KOPT-K1 (cell line): ENCODE results near the gene AGAP6.
"Not testable (repeated sequence)": the region's sequence is repeated elsewhere in the genome, so short reads cannot be mapped to it uniquely, and the experiment has no call there.

Experiments used
- H3K27ac ChIP-seq: fragments of 200-600 bp; sonication (generic); 2 replicates; pipeline ENCODE4 v1.5.1; 2016; ENCODE audit warnings: antibody characterized with exemption, mild to moderate bottlenecking, low read depth, low read length; ENCODE audit not compliant: poor library complexity, severe bottlenecking
- H3K36me3 ChIP-seq: fragments of 200-600 bp; sonication (generic); 2 replicates; pipeline ENCODE4 v1.5.1; 2017; ENCODE audit warnings: antibody characterized with exemption, mild to moderate bottlenecking, low read length, moderate library complexity; ENCODE audit not compliant: insufficient read depth
- H3K9me3 ChIP-seq: fragments of 200-600 bp; sonication (generic); 2 replicates; pipeline ENCODE4 v1.5.1; 2017; ENCODE audit warnings: antibody characterized with exemption, low read length, mild to moderate bottlenecking; ENCODE audit not compliant: insufficient read depth, poor library complexity, severe bottlenecking

Gene AGAP6

DNA sequence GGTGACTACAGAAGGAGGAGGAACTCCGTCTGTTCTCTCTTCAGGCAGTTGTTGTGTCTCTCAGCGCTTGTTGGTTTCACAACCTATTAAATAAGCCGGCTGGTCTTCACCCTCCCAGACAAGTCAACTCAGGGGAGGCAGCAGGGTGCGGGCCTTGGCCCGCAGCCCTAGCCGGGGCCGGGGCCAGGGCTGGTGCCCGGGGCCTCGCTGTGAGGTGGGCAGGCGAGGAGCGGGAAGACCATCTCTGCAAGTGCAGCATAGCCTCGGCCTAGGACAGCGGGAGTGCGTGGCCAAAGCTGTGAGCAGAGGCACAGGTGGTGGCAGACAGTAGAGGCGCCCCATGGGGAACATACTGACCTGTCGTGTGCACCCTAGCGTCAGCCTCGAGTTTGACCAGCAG is at the start of gene AGAP6:
Gene AGAP6 (plus strand): TSS at position 31 of the 400 bp plus-strand sequence. CDS start 310 bp downstream, at position 341.
- H3K27ac ChIP-seq, H3K36me3 ChIP-seq, H3K9me3 ChIP-seq: not testable (repeated sequence)

DNA sequence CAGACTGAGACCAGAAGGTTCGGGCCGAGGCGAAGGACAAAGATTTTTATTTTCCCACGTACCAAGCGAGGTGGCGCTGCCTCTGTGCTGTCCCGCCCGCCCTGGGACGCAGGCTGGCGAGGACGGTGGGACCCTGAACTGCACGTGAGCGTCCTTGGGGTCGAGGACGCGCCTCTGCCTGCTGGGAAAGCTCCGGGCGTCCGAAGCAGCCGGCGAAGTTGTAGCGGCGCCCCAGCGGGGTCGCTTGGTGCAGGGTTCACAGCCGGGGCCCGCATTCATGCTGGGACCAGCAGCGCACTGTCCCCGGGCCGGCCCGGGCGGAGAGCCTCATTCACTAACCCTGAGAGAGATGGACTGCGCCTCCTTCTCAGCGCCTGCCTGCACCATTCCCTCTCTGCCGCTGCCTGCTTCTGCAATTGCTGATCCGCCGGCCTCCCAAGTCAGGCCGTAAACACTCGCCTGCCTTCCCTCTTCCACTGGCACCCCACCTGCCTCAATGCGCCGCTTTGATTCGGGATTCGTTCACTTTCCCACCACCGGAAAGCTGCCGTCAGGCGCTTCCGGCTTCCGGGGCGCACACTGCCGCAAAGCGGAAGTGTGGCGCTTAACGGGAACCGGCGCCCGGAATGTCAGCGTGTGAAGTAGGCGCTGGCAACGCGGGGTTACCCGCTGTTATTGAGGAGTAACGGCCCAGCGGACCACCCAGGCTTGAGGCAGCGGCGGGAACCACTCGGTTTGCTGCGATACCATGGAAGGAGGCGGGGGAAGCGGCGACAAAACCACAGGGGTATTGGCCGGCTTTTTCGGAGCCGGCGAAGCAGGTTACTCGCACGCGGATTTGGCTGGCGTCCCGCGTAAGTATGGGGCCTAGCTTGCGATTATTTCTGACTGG is 46.5 kb upstream of the AGAP6 start, which contains the start of the genes PARG and TIMM23B:
Gene PARG (minus strand): TSS at position 581 of the 892 bp plus-strand sequence. CDS start 302 bp downstream, at position 279.
Gene TIMM23B (plus strand): TSS at position 607 of the 892 bp plus-strand sequence. CDS start 142 bp downstream, at position 749.
- H3K9me3 ChIP-seq: not testable (repeated sequence)
- H3K27ac ChIP-seq: peak within 1 kb of the TSS; percentile 77
- H3K36me3 ChIP-seq: peaks cover 16% of the 10 kb centered on the region

DNA sequence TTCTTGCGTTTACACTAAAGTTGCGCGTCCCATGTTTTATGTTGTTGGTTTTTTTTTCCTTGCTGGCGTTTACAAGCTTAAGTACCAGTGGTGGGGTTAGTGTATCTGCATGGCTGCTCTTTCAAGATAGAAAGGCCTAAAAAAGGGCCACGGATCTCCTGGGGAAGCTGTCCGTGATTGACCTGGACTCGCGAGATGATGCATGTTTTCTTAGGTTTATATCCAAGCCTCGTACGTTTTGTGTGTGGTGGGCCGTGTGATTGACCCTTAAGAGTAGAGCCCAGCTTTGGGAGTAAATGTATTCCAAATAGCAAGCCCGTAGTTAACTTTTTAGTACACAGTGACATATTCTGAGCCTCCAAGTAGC is 45.9 kb upstream of the AGAP6 start:
- not testable (repeated sequence) for H3K9me3 ChIP-seq
- peaks cover 20% of the 10 kb centered on the region for H3K36me3 ChIP-seq
- H3K27ac ChIP-seq: peak overlapping the region; percentile 77

DNA sequence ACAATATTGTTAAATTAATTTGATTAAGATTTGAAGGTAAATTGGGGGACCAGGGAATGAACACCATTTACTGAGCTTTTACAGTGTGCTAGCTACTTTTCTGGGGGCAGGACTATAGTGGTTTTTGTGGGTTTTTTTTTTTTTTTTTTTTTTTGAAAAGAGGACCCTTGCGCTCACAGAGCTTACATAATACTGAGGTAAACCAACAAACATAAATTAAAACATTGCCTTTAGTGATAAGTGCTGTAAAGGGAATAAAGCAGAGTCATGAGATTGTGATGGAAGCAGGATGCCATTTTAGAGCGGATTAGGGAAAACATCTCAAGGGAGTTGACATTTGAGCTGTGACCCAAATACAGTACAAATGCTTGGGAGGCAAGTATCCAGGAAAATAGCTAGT is 44.6 kb upstream of the AGAP6 start:
- H3K9me3 ChIP-seq, H3K27ac ChIP-seq: not testable (repeated sequence)
- H3K36me3 ChIP-seq: peaks cover 25% of the 10 kb centered on the region

DNA sequence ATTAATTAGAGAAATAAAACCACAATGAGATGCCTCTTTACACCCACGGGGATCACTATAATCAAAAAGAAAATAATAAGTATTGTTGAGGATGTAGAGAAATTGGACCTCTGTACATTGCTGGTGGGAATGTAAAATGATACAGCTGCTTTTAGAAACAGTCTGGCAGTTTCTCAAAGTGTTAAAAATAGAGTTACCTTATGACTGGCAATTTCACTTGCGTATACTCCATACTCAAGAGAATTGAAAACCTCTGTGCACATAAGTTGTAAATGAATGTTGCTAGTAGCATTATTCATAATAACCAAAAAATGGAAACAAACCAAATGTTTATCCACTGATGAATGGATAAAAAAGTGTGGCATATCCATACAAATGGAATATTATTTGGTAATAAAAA is 40.1 kb upstream of the AGAP6 start:
- not testable (repeated sequence) for H3K9me3 ChIP-seq, H3K27ac ChIP-seq
- peaks cover 40% of the 10 kb centered on the region for H3K36me3 ChIP-seq

DNA sequence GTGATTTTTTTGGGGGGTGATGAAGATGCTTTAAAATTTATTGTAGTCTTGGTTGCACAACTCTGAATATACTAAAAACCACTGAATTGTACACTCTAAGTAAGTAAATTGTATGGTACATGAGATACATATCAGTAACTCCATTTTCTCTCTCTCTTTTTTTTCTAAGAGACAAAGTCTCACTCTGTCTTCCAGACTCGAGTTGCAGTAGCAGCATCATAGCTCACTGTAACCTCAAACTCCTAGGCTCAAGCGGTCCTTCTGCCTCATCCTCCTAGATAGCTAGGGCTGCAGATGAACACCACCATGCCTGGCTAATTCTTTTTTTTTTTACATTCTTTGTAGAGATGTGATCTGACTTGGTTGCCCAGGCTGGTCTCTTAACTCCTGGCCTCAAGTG is 39.5 kb upstream of the AGAP6 start:
- not testable (repeated sequence) for H3K9me3 ChIP-seq, H3K27ac ChIP-seq
- peaks cover 44% of the 10 kb centered on the region for H3K36me3 ChIP-seq

DNA sequence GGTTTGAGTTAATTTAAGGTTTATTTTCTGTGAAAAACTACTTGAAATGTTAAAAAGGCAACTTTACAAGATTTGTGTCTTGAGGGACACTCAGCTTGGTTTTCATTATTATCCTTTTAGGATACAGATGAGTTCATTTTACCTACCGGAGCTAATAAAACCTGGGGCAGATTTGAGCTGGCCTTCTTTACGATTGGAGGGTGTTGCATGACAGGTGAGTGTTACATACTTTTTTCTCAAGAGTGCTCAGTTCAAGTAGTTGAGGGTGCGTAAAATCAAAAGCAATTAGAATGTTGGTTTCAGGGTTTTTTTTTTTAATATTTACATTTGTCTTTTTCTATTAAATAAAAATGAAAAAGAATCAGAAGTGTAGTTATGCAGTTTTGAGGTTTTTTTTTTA is 36.2 kb upstream of the AGAP6 start:
- peaks cover 46% of the 10 kb centered on the region for H3K36me3 ChIP-seq
- not testable (repeated sequence) for H3K9me3 ChIP-seq, H3K27ac ChIP-seq

DNA sequence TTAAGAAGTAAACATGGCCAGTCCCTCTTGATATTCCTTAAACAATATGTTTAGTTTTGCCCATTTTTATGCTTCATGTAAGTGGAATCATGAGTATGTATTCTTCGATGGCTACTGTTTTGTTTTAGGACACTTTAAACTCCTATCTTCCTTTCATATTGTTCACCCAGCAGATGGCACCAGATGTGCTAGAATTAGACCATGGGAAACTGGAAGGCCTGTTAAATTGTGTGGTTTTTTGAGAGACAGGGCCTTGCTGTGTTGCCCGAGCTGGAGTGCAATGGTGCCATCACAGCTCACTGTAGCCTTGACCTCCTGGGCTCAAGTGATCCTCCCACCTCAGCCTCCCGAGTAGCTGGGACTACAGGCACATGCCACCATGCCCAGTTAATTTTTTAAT is 35.1 kb upstream of the AGAP6 start:
- peaks cover 53% of the 10 kb centered on the region for H3K36me3 ChIP-seq
- H3K27ac ChIP-seq, H3K9me3 ChIP-seq: not testable (repeated sequence)

DNA sequence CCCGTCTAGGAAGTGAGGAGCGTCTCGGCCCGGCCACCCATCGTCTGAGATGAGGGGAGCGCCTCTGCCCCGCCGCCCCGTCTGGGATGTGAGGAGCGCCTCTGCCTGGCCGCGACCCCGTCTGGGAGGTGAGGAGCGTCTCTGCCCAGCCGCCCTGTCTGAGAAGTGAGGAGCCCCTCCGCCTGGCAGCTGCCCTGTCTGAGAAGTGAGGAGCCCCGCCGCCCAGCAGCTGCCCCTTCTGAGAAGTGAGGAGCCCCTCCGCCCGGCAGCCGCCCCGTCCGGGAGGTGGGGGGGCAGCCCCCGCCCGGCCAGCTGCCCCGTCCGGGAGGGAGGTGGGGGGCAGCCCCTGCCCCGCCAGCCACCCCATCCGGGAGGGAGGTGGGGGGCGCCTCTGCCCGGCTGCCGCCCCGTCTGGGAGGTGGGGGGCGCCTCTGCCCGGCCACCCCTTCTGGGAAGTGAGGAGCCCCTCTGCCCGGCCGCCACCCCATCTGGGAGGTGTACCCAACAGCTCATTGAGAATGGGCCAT is 17.8 kb upstream of the AGAP6 start:
- not testable (repeated sequence) for H3K27ac ChIP-seq, H3K9me3 ChIP-seq, H3K36me3 ChIP-seq

DNA sequence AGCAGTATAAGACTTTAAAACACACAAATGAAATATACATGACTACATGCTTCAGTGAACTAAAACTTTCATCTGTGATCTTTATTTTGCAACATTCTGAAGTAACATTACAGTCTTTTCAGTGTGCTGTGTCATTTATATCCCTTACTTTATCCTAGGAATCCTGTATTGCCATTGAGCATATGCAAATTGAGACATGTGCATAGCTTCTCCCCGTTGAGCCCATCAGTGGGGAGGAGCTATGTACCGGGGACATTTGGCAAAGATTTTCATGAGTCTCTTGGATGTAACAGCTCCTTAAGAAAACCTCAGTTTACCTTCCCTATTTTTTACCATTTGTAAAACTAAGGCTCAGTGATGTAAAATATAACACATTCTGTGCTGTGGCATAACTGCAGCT is 16.7 kb upstream of the AGAP6 start:
- not testable (repeated sequence) for H3K36me3 ChIP-seq, H3K27ac ChIP-seq, H3K9me3 ChIP-seq

DNA sequence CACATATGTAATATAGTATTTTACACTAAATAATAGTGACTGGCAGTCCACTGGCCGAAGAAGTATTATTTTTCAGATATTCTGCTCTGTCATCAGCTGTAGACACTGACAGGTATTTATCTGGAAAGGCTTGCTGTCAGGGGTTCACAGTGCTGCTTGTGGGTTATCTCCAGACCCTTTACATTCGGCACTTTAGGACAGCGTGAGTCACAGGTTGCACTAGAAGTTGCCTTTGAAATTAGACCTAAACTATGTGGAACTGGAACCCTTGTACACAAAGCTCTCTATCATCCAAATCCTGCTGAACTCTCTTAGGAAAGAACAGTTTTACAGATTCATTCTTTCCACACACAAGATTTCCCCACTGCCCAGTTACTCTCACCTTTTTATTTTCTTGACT is 16.1 kb upstream of the AGAP6 start:
- not testable (repeated sequence) for H3K9me3 ChIP-seq, H3K27ac ChIP-seq, H3K36me3 ChIP-seq

DNA sequence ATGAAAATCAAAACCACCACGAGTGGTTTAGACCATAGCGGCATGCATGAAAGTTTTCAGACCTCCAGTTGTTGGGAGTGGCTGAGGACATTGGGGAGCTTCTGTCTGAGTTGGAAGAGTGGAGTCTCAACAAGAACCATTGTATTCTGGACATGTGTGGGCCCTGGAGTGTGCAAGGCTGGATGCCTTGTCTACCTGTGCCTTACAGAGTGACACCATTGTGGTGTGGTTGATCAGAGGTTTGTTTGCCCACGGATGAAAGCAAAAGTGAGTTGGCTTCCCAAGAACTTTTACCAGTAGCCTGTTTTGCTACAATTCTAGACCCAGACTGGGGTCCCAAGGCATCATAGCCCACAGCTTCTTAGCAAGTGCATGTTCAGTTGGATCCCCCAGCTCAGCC is 10.4 kb upstream of the AGAP6 start:
- H3K9me3 ChIP-seq, H3K27ac ChIP-seq: not testable (repeated sequence)

DNA sequence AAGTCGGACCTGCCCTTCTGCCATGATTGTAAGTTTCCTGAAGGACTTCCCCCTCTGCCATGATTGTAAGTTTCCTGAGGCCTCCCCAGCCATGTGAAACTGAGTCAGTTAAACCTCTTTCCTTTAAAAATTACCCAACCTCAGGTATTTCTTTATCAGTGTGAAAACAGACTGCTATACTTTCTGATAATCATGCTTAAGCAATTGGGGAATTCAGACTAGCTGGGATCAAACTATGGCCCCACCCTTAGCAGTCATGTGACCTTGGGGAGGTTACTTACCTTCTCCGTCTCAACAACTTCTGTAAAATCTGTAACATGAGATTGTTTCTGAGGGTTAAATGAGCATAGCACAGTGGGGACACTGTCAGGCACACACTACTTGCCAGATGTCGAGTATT is 999 bp upstream of the AGAP6 start:
- not testable (repeated sequence) for H3K36me3 ChIP-seq, H3K27ac ChIP-seq, H3K9me3 ChIP-seq

More for the DNA sequence above, 10.4 kb upstream of the AGAP6 start:
- not testable (repeated sequence) for H3K36me3 ChIP-seq

DNA sequence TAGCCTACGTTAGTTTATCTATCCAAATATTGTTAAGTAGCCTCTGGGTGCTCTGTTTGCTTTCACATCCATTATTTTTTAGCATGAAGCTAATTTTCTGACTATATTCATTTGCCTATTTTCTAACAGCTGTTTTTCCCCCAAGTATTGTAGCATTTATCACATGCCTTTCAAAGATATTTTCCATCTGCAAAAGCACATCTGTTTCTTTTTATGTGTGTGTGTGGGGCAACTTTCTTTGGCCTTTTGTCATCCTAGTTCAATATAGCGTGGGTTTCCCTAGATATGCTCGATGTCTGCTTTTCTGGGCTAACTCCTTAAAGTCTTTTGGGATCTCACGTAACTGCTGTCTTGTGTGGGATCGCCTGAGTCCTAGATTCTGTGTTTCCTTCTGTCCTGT is 7.1 kb downstream of the AGAP6 start:
- H3K27ac ChIP-seq, H3K9me3 ChIP-seq: not testable (repeated sequence)
- H3K36me3 ChIP-seq: peaks cover 11% of the 10 kb centered on the region

DNA sequence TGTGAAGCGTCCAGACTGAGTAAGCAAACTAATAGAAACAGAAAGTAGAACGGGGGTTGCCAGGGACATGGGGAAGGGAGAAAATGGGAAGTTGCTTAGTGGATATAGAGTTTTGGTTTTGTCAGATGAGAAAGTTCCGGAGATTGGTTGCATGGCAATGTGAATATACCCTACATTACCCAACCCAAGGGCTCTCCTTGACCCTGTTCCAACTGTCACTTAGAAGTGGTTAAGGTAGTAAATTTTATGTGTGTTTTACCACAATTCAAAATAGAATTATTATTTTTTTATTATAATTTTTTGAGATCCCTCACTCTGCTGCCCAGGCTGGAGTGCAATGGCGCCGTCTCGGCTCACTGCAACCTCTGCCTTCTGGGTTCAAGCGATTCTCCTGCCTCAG is 25.8 kb downstream of the AGAP6 start:
- not testable (repeated sequence) for H3K36me3 ChIP-seq, H3K9me3 ChIP-seq, H3K27ac ChIP-seq
